Ishikawa (cell line): ENCODE data around the gene CIITA.

Source experiments
- CEBPB ChIP-seq: IDR thresholded peaks from 2 replicates; pipeline ENCODE4 v1.6.1; 2012
- CREB1 ChIP-seq: IDR thresholded peaks from 2 replicates; pipeline ENCODE4 v1.6.1; 2012; ENCODE audit warnings: low read depth
- EGR1 ChIP-seq: IDR thresholded peaks from 2 replicates; pipeline ENCODE4 v1.6.1; 2012
- EP300 ChIP-seq: IDR thresholded peaks from 2 replicates; pipeline ENCODE4 v1.6.1; 2012; ENCODE audit warnings: borderline replicate concordance
- FOXM1 ChIP-seq: IDR thresholded peaks from 2 replicates; pipeline ENCODE4 v1.6.1; 2012; ENCODE audit warnings: low read depth, borderline replicate concordance
- MAX ChIP-seq: IDR thresholded peaks from 2 replicates; pipeline ENCODE4 v1.6.1; 2012
- NFIC ChIP-seq: IDR thresholded peaks from 2 replicates; pipeline ENCODE4 v1.6.1; 2012
- RAD21 ChIP-seq: IDR thresholded peaks from 2 replicates; pipeline ENCODE4 v1.6.1; 2012; ENCODE audit warnings: low read depth
- REST ChIP-seq: IDR thresholded peaks from 2 replicates; pipeline ENCODE4 v1.6.1; 2012; ENCODE audit warnings: low read depth, mild to moderate bottlenecking
- TAF1 ChIP-seq: IDR thresholded peaks from 2 replicates; pipeline ENCODE4 v1.6.1; 2012; ENCODE audit warnings: low read depth, mild to moderate bottlenecking
- TCF12 ChIP-seq: IDR thresholded peaks from 2 replicates; pipeline ENCODE4 v1.6.1; 2012; ENCODE audit warnings: low read depth
- TEAD4 ChIP-seq: IDR thresholded peaks from 2 replicates; pipeline ENCODE4 v1.6.1; 2012
- USF1 ChIP-seq: IDR thresholded peaks from 2 replicates; pipeline ENCODE4 v1.6.1; 2012
- YY1 ChIP-seq: IDR thresholded peaks from 2 replicates; pipeline ENCODE4 v1.6.1; 2012; ENCODE audit warnings: low read depth
- ZBTB7A ChIP-seq: IDR thresholded peaks from 2 replicates; pipeline ENCODE4 v1.6.1; 2012; ENCODE audit warnings: low read depth

CIITA gene

GRCh38 chr16:10927497-10928112 is 50.6 kb downstream of the CIITA start:
- TF ChIP-seq YY1 (no peak), NFIC (no peak), USF1 (no peak), MAX (no peak), TAF1 (no peak), CEBPB (no peak), EP300 (no peak), EGR1 (no peak), RAD21 (no peak), TEAD4 (no peak), FOXM1 (no peak), REST (no peak)

GRCh38 chr16:10929853-10930754 is 53.1 kb downstream of the CIITA start:
- TF ChIP-seq EP300 (no peak), REST (no peak), CEBPB (no peak), CREB1 (no peak), FOXM1 (no peak), EGR1 (no peak), TEAD4 (no peak), MAX (no peak), USF1 (no peak), YY1 (no peak), NFIC (no peak), RAD21 (no peak)

GRCh38 chr16:10930755-10931093 is 53.7 kb downstream of the CIITA start:
- TF ChIP-seq TAF1 (no peak), REST (no peak), USF1 (no peak), CEBPB (no peak), TEAD4 (no peak), ZBTB7A (no peak), EP300 (no peak), CREB1 (no peak), YY1 (no peak), TCF12 (no peak), MAX (no peak), FOXM1 (no peak)
